Stimulated activated CD4-positive, alpha-beta T cell treated with anti-CD3 and anti-CD28 coated beads, Interleukin-4, amount 100 ng/mL, for 4 hours (primary cell): ENCODE results near the gene TBX6.

ENCODE experiments used
- DNase-seq, 2 experiments: peaks; one replicate each; pipeline ENCODE4 v3.0.0-alpha.2; 2020

TBX6 gene

DNA sequence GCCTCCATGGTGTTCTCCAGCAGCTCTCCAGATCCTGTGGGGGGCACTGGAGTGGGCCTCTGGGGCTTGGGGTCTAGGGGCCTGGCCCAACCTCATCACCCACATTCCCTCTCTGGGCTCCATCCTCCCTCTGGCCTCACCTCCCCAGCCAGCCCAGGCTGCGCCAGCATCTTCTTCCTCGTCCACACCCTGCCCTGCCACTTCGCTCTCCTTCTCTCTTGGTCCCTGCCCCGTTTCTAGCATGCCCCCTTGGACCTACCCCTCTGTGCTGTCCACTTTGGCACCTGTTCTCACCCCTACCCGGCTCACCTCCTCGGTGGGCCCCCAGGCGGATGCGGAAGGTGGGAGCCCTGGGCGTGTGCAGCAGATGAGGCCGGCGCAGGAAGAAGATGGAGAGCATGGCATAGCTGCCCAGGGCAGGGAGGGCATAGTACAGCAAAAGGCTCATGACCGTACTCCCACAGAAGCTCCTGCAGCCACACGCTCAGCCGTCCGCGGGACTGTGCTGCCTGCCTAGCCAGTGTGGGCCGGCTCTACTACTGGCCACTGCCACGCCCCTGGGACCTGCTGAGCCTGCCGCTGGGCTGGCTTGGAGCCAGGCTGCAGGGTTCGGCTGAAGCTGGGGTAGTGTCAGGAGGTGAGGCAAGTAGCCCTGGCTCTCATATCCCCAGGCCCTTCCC lies 21.4 kb upstream of the TBX6 start, which contains the start of gene GDPD3:
GDPD3 (minus strand) TSS at position 507 of the 680 bp plus-strand sequence; CDS start at position 448, 59 bp downstream.
- no peak for DNase-seq

DNA sequence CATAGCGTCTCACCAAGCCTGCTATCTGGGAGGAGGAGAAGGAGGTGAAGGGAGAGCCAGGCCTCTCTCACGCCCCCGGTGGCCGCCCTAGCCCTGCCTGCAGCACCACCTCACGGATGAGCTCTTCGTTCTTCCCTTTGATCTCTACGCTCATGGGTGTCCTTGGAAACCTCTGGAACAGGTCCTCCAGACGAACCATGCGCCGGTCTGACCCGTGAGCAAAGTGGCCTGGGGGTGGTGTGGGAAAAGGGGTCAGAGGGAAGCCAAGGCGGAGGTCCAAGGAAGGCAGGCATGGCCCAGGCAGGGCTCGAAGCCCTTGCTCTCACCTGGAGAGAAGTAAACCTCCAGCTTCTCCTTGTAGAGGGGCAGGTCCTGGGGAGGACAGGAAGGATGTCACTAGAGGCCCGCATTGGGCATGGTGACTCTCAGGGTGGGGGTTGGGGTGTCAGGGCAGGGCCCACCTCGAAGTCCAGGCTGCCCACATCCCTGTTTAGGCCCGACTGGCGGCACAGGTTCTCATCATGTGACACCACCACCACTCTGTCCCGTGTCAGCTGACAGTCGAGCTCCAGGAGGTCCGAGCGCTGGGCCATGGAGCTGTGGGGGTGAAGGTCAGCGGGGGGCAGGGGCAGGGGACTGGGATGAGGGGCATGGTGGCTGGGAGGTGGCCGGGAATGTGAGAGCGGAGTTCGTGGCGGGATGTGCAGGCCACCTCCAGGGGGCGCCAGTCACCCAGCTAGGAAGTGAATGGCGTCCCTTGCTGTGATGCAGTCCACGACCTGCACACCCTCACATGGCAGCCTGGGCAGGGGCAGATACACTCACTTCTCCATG lies 20.7 kb upstream of the TBX6 start:
- DNase-seq, result peak; percentile 27 to 66

DNA sequence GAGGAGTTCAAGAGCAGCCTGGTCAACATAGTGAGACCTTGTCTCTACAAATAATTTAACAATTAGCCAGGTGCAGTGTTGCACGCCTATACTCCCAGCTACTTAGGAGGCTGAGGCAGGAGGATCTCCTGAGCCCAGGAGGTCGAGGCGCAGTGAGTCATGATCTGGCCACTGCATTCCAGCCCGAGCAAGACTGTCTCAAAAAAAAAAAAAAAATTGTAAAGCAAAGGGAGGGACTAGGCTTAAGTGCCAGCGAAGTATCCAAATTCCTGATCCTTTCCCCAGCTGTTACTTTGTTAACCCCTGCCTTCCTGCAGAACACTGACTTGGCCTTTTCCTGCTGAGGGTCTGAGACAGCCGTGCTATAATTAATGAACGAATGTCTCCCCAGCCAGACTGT lies 18.9 kb upstream of the TBX6 start:
- DNase-seq, result no peak

DNA sequence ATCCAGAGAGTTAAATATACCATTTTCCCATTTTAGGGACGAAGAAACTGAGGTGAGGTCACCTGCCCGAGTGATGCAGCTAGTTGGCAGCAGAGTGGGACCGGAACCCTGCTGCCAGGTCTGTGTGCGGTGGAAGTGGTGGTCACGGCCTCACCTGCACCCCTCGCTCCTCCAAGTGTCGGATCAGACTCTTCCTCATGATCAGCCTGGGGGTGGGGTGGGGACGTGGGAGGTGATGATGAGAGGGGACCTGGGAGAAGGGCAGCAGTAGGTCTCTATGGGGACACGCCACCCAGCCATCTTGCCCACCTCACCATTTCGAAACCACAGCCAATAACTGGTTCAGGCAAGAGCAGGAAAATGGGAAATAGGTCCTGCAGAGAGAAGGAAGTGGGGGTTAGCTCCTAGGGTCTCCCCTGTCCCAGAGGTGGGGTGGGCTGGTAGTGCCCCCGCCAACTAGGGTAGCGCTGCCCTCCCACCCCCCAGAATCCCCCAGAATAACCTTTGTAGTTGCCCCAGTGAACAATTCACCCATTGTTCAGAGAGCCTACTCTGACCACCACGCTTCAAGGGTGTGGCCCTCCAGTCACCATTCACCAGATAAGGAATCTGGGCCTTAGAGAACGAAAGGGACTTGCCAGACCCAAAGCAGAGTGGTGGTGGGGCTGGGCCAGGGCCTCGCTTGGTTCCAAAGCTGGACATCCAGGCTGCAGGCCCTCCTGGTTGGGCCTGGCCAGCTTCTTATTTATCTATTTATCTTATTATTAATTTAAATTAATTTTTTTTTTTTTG lies 16.5 kb upstream of the TBX6 start:
- DNase-seq, result no peak

DNA sequence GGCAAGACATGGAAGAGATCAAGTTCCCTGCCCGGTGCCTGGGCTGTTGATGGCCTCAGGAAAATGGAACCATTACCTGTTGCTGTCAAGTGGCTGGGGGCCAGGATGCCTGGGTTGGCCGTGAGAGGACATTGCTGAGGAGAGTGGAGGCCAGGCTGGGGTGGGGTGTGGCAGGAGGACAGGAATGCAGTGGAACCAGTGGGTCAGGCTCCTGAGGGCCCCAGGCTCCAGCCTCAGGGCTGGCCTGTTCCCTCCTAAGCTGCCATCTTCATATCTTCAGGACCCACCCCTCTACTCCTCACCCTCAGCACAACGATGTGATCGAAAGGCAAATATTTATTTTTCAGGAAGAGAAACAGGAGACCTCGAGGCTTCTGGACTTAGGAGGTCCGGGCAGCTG lies 12.8 kb upstream of the TBX6 start:
- DNase-seq, result no peak

DNA sequence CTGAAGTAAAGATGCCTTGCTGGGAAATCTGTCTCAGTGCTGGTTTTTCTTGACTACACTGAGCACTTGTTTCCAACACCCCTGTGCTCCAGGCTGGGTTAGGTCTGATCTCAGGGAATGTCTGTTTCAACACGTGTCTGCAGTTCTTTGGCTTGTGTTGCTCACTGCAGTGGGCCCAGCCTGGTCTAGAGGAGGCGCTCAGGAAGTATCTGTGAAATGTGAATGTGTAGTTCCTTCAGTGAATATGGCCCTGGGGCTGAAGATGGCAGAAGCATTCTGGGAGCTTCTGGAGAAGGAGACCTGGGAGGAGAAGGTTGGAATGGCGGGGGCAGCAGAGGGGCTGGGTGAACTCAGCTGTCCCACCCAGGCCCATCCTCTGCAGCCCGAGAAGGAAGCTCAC lies 12.4 kb upstream of the TBX6 start:
- no peak for DNase-seq

DNA sequence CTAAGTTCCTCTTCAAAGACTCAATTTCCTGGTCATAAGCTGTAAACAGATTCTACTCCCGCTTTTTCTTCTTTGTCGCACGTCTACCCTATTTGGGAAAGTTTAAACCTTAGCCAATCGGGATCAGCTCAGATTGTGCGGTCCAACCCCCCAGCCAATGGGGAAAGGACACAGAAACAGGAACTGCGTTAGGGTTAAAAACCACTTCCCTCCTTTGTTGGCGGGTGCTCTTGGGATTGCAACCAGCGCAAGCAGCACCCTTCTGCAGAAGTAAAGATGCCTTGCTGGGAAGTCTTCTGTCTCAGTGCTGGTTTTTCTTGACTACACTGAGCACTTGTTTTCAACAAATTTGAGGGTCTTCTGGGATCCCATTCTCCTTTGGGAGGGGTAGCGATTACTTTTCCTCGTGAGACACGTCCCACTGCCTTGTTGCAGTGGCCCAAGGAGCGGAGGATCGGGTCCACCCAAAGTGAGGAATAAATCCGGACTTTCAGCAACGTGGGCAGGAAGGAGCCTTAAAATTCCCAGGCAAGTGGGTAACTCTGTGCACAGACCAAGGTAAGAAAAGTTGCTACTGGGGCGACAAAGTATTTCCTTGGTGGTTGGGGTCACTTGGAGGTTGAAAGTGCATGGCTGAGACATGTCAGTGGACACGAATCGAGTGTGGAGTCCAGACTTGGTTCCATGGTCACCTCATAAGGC lies 5.3 kb upstream of the TBX6 start:
- no peak for DNase-seq

DNA sequence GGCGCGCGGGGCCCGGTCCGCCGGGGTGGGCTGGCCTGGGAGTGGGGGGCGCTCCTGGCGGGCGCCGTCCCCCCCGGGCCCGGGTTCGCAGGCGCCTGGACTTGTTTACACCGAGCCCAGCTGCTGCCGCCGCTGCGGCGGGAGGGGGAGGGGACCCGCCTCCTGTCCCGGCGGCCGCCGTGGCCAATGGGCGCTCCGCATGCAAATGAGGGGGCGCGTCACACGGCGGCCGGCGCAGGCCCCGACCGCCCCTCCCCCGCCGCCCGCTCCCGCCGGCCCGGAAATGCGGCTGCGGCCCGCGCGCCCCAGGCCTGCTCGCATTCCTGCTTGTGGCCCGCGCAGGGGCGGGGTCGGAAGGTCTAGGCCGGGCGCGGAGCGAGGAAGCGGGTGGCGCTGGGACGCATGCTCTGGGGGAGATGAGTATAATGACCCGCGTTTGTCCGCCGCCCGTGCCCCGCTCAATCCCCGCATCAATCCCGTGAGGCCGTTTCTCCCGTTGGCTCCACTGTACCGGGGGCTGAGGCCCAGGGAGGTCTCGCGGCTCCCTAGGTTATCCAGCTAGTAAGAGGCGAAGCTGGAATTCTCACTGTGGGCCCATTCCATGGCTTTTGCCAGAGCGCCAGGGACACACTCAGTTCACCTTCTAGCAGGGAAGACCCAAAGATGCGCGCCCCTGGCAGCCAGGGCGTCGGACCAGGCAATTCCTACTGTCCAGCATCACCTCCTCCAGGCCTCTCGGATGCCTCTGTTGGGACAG lies 4.6 kb upstream of the TBX6 start, which contains the start of gene YPEL3:
YPEL3 (minus strand) TSS at position 109 of the 757 bp plus-strand sequence. CDS start 731 bp downstream, outside the sequence.
- peak; percentile 83 to 88 for DNase-seq

DNA sequence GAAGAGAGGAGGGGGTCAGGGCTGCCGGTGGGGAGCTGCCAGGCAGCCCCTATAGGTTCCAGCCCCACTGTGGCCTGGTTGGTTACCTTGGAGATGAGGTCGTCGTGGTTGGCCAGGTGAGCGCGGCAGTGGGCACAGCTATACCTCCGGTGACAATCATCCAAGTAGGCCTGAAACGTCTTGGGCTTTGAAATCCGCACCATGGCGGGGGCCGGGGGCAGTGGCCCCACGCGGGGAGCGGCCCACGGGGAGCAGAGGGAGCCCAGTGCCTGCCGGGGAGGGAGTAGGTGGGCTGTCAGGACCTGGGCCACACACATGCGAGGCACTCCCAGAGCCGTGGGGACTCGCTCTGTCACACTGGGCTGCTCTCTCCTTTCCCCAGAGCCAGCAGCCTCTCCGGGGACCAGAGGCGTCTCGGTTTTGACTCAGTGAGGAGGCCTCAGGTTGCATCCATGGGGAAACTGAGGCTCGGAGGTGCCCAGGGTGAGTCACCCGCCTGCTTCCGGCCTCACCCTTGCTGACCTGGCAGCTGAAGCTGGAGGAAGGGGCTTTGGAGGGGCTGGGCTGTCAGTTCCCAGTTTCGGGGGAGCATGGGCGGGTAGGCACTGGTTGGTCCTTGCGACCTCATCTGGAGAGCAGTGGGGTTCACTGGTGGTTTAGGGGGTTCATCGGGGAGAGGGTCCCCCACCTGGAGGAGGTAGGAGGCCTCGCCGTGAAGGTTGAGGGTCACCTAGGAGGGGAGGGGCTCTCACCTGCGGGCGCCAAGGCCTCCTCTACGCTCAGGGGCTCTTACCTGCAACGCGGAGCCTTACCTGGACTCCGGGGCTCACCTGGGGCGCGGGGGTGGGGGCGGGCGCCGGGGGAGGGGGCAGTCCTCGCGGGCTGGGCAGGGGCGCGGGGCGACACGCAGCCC lies 3.7 kb upstream of the TBX6 start:
- peak in 1 of 2 experiments; percentile 13 for DNase-seq

DNA sequence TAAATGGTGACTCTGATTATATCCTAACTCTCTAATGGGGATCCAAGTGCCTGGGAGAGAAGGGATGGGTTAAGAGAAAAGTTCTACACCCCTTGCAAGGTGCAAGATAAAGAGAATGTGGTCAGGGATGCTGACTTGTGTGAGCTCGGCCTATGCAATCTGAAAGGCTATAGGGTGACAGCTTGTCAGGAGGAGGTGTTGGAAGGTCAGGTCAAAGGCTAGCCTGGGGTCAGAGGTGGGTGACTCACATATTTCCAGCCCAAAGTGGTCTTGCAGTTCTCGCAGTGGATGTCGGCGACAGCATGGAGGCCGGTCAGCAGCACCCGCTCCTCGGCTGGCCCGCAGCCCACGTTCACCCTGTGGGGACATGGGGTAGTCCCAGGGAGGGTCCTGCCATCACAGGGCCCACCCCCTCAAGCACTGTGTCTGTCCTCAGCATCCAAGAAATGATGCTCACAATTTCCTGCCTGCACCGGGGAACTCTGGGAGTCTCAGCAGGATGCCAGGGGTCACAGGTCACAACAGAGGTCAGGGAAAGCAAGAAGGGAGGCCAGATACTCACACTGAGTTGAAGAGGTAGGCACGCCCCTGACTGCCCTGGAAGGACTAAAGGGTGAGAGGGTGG lies 2.9 kb upstream of the TBX6 start:
- DNase-seq, result no peak

DNA sequence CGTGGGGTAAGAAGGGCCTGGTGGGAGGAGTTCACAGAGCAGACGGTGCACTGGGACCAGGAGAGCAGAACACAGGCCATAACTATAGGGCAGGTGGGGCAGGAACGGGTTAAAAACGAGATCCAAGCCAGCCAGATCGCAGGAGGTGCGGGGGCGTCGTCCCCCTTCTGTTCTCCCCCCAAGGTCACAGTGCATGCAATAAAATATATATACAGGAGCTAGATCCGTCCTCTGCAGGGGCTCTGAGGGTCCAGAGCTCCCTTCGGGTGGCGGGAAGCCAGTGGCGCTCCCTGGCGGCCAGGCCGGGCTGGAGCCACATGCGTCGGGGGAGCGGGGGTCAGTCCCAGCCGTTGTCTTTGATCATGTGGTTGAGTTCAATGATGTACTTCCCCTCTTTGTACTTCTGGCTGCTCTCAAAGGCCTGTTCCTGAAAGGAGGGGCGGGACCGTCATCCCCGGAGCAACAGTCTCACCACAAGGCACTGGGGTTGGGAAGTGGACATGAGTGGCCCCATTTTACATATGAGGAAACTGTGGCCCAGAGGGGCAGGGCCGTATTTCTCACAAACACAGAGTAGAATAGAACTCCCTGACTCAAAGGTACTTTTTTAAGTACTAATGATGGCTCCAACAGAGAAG lies 768 bp upstream of the TBX6 start:
- peak; percentile 28 to 57 for DNase-seq

DNA sequence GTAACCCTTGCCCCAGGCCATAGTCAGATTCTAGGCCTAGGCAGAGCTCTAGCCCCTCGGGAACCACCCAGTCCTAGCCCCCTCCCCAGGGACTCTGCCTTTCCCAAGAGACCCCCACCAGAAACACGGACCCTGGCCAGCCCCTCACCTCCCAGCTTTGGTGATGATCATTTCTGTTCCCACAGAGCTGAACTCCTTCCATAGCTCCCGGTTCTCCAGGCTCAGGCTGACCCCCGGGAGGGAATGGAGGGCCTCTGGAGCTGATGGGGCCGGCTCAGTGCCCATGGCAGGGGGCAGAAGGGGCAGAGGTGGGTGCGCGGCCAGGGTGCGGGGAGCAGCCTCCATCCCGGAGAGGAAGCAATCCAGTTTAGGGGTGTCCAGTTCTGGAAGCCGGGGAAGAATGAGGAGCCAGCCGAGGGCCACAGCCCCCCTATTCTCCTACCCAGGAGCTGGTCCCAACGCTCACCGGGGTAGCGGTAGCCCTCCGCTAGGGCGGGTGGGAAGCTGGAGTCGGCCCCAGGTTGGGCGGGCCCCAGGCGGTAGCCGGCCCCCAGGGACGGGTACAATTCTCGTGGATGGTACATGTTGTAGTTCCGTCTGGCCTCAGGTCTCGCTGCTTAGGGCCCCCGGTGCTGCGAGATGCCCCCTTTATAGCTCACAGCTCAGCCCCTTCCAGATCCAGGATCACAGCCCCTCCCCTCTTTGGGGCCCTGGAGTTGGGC lies 953 bp downstream of the TBX6 start:
- DNase-seq, result no peak

DNA sequence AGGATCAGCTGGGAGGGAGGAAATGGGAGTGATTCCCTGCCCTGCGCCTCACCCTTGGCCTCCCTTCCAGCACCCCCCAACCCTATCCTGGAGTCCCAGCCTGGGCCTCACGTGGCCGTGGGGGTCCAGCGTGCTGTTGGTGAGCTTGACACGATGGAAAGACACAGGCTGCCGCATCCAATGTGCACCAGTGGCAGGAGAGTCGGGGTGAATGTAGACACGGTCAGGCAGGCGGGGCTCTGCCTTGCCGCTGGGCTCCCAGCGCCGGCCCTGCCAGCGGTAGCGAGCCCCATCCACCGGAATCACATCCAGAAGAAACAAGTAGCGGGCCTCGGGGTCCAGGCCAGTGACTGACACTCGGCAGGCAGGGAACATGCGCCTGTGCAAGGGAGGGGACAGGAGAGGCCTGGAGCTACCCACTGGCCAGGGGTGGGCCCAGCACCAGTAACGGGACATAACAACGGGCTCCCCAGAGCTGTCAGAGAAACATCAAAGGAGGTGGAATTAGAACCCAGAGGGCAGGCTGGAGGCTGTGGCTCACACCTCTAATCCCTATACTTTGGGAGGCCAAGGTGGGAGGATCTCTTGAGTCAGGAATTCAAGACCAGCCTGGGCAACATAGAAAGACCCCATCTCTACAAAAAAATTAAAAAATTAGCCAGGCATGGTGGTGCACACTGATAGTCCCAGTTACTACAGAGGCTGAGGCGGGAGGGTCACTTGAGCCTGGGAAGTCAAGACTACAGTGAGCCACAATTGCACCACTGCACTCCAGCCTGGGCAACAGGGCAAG lies 2.7 kb downstream of the TBX6 start:
- no peak for DNase-seq

DNA sequence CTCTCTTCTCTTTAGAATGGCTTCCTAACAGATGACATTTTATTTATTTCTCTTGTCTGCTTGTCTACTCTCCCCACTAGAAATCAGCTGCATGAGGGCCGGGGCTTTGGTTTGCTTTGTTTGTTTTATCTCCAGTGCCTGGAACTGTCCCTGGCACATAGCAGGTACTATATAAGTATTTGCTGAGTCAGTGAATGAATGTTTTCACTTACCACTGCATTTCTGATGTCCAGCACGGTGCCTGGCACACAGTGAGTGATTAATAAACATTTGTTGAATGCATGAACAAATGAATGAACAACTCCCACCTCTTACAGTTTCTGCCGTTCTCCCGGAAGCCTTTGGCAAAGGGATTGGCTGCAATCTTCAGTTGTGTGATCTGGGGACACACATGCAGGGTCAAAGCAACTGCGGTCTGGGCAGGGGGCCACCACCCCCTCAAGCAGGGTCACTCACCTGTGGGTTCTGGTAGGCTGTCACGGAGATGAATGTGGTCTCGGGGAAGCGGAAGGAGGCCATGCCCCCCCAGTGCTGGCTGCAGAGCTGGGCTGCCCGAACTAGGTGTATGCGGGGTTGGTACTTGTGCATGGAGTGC lies 3.4 kb downstream of the TBX6 start:
- DNase-seq, result no peak

DNA sequence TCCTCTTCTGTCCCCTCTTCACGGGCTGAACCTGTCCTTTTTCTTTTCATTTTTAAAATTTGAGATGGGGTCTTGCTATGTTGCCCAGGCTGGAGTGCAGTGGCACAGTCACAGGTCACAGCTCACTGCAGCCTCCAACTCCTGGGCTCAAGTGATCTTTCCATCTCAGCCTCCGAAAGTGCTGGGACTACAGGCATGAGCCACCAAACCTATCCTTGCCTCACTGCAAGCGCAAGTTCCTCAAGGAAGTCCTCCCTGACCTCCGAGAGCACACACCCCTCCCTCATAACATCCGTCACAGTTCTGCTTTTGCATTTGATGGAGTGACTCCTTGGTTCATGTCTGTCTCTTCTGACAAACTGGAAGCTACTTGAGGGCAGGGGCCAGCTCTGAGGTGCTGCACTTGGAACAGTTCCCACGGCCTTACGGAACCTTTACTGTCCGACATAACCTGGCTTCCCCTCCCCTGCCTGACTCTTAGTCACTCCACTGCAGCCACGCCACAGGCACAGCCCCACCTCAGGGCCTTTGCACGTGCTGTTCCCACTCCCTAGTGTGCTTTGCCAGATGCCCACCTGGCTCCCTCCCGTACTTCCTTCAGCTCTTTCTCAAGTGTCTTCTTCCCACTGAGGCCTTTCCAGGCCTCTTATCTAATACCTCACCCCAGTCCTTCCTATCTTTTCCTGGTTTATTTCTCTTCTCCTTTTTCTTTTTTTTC lies 4.4 kb downstream of the TBX6 start:
- DNase-seq, result no peak

DNA sequence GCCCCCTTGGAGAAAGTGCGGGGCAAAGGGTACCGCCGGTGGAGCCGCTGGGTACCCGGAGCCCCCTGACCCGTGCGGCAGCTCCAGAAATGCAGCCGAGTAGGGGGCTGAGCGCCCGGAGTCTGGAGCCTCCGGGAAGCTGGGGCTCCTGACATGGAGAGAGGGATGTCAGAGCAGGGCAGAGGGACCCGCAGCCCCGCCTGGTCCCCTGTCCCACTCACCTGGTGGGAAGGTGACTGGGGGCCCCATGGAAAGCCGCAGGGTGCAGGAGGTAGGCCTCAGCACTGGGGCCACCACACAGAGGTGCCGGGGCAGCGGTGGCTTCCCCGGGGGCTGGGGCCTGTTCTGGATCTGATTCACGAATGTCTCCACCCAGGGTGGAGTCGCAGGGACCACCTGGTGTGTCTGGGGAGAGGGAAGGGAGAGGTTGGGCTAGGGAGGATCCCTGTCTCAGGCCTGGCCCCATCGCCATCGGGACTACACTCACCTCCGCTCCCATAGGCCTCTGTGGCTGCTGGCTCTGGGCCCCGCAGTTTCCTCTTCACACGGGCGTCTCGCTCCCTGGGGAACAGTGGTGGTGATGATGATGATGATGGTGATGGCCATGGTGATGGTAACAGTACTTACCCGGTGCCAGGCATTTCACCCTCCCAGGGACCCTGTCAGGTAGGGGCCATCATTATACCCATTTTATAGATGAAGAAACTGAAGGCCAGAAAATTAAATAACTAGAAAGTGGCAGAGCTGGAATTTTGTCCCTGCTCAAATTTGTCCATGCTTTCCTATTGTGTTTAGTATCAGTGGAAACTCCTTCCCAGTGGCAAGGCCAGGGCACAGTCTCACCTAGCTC lies 5.2 kb downstream of the TBX6 start:
- DNase-seq, result no peak
